H1 (cell line): ENCODE measurements around the gene CCAR1. TPM values are rescaled to one million over a fixed set of nuclear protein-coding genes. Genes with fewer than 3 reads are reported as not detected.

ENCODE experiments used
- CTBP2 ChIP-seq: IDR thresholded peaks from 2 replicates; pipeline ENCODE4 v1.7.0; 2011; ENCODE audit warnings: borderline replicate concordance, mild to moderate bottlenecking, moderate library complexity, mixed read lengths, low read length; ENCODE audit not compliant: insufficient read depth, insufficient read length
- JUN ChIP-seq: IDR thresholded peaks from 2 replicates; pipeline ENCODE4 v1.6.1; 2011; ENCODE audit warnings: low read depth, mild to moderate bottlenecking, improper control_type of control experiment, low read length
- polyA plus RNA-seq, 7 experiments: library from polyadenylated mRNA; depleted of rRNA in 3 of 7; stranded (reverse) in 5 of 7; unstranded in 2 of 7; fragments of >200 nt in 5 of 7; fragments of 200-250 nt in 2 of 7; gene quantifications; 1 replicate in 5 of 7; 2 replicates in 1 of 7; 4 replicates in 1 of 7; pipeline versions ENCODE4 v1.2.1 to v1.2.3, GENCODE V29; 2011 to 2013; ENCODE audit warnings: missing spikeins in 2 of 7, mixed read lengths in 2 of 7
- total RNA-seq: library from RNA; stranded (reverse); fragmentation: NEBNext Ultra II Directional; extraction: Animal tissue kit (Norgen Biotek cat#: 25700); gene quantifications from 2 replicates; pipeline ENCODE4 v1.2.1, GENCODE V29; 2021

CCAR1 gene
- total and polyA plus RNA-seq, 2 of the 8 experiments (the other 6 are each of a cell fraction or from before 2014, with no cell fraction given) = 91.6 to 111 TPM

DNA sequence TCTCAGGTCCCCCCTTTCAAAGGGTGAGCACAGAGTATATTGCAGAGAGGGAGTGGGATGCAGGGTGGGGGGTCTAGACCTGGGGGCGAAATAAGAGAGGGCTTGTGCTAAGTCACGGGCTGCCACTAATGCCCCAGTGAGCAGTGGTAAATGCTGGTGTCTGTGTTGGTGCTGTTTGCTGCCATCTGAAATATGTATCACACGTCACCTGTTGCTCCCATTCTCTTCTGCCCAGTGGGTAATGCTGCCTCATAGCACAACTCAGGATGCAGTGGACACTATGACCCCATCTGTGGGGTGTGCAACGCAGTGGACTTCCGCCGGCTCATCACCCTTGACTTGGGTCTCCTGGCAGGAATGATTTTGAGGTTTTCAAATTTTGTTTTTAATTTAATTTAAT lies 108.9 kb downstream of the CCAR1 start (continued):
- TF ChIP-seq CTBP2 (no peak), JUN (no peak)
